Measurements from ENCODE around the gene CD44. TPM values are rescaled to one million over a fixed set of nuclear protein-coding genes. Genes with fewer than 3 reads are reported as not detected.

CD44 gene
- total and polyA plus RNA-seq, 4 experiments from 2014 or later = 390 to 809 (median 681) TPM

DNA sequence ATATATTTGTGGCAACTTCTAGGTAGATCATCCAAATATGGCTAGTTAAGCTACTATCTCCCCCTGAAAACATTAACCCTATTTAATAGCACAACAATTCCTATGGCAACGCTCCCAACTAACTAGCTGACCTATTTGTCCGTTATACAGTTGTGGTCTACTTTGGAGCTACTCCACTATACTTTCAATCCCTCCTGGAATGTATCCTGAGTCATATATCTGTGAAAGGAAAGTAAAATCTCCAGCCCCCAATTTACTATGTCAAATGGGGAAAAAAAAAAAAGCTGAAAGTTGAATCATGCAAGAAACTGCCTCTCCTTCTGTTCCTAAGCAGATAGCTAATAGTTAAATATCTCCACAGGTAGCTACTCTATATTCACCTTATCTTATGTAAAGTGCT, 128.5 kb downstream of the CD44 start:
- no peaks in the 10 kb centered on the region for H3K9me3 Mint-ChIP-seq
- ChIA-PET CTCF (ENCODE audit: partially characterized antibody) (interaction anchor here (0.7 to 1.2 kb wide), 3 partner anchors 13 to 38 kb away, joined by 3 read pairs; no protein-coding TSS in a partner anchor), POLR2A (ENCODE audit: partially characterized antibody) (interaction anchor here (2.2 kb wide), 1 partner anchor 10 kb away, joined by 7 read pairs; no protein-coding TSS in a partner anchor)
- no peak for DNase-seq
- Histone ChIP-seq H3K27ac (ENCODE audit: low read depth, low read length) (no peak overlapping the region), H3K36me3 (ENCODE audit: insufficient read depth, low read length) (no peaks in the 10 kb centered on the region), H3K4me1 (ENCODE audit: insufficient read depth, low read length) (peaks cover 8% of the 10 kb centered on the region), H3K9me3 (ENCODE audit: control insufficient read depth in 1 of 2, low read length in 2 of 2) (no peaks in the 10 kb centered on the region), H3K4me3 (ENCODE audit: low read length in 2 of 2) (no peak overlapping the region), H3K27me3 (ENCODE audit: insufficient read depth, low read length) (no peaks in the 10 kb centered on the region)
- no peak overlapping the region for H3K4me3 Mint-ChIP-seq
- H3K27ac Mint-ChIP-seq = no peak overlapping the region
- no peaks in the 10 kb centered on the region for H3K36me3 Mint-ChIP-seq
- H3K4me1 Mint-ChIP-seq = peaks cover 11 to 29% (median 21%) of the 10 kb centered on the region in 4 donors
- intact Hi-C loops (cut with micrococcal nuclease) = no loop called here
- no peaks in the 10 kb centered on the region for H3K27me3 Mint-ChIP-seq

DNA sequence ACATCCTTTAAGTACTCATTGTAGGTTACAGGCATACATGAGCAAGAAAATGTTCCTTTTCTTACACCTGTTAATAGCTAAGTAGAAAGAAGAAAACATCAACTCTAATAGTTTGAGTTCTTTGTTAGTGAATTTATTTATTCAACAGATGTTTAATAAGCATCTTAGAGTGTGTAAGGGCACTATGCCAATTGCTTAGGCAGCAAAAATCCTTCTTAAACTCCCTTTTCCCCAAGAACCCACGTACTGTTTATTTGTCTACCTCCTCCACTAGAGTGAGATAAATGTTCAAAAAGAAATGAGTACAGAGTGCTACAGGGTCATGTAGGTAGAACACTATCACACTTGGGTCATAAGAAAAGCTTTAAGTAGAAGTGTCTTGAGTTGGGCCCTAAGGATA, 131.4 kb downstream of the CD44 start:
- H3K4me3 ChIP-seq (ENCODE audit: low read length in 2 of 2) = no peak overlapping the region
- H3K9me3 ChIP-seq (ENCODE audit: control insufficient read depth in 1 of 2, low read length in 2 of 2) = no peaks in the 10 kb centered on the region
- CTCF ChIA-PET (ENCODE audit: partially characterized antibody) = no interaction called here
- H3K4me3 Mint-ChIP-seq = no peak overlapping the region
- peaks cover 19 to 54% (median 38%) of the 10 kb centered on the region in 4 donors for H3K4me1 Mint-ChIP-seq
- no peak overlapping the region for H3K27ac ChIP-seq (ENCODE audit: low read depth, low read length)
- intact Hi-C loops (cut with micrococcal nuclease) = no loop called here
- H3K36me3 ChIP-seq (ENCODE audit: insufficient read depth, low read length) = no peaks in the 10 kb centered on the region
- POLR2A ChIA-PET (ENCODE audit: partially characterized antibody) = no interaction called here
- H3K36me3 Mint-ChIP-seq = no peaks in the 10 kb centered on the region
- no peaks in the 10 kb centered on the region for H3K27me3 ChIP-seq (ENCODE audit: insufficient read depth, low read length)
- H3K4me1 ChIP-seq (ENCODE audit: insufficient read depth, low read length) = peaks cover 24% of the 10 kb centered on the region
- H3K27me3 Mint-ChIP-seq = no peaks in the 10 kb centered on the region
- DNase-seq = no peak
- H3K27ac Mint-ChIP-seq = peak overlapping the region in 2 of 7 donors; percentile 7 to 46
- H3K9me3 Mint-ChIP-seq = no peaks in the 10 kb centered on the region

DNA sequence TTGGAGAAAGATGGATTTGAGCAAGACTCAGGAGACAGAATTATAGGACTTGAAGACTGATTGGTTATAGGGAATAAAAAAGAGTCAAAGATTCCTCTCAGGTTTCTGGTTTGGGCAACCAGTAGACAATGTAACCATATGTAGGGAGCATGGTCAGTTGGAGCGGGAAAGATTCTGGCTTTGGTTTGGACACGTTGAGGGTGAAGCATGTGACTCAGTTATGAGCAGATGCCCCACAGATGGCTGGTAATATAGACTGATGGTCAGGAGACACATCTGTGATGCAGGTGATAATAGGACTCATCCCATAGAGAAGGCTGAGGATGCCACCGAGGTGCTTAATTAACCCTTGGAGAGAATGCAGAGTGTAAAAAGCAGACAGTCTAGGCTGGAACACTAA, 132.1 kb downstream of the CD44 start:
- no peaks in the 10 kb centered on the region for H3K9me3 ChIP-seq (ENCODE audit: control insufficient read depth in 1 of 2, low read length in 2 of 2)
- no peak overlapping the region for H3K4me3 ChIP-seq (ENCODE audit: low read length in 2 of 2)
- POLR2A ChIA-PET (ENCODE audit: partially characterized antibody) = no interaction called here
- Mint-ChIP-seq H3K9me3 (no peaks in the 10 kb centered on the region), H3K4me1 (peaks cover 17 to 53% (median 39%) of the 10 kb centered on the region in 4 donors), H3K36me3 (no peaks in the 10 kb centered on the region), H3K27ac (peak overlapping the region in 3 of 7 donors; percentile 3 to 46 (median 19)), H3K27me3 (no peaks in the 10 kb centered on the region), H3K4me3 (peak overlapping the region in 3 of 8 donors; percentile 4 to 36 (median 30))
- H3K36me3 ChIP-seq (ENCODE audit: insufficient read depth, low read length) = no peaks in the 10 kb centered on the region
- H3K27me3 ChIP-seq (ENCODE audit: insufficient read depth, low read length) = no peaks in the 10 kb centered on the region
- CTCF ChIA-PET (ENCODE audit: partially characterized antibody) = no interaction called here
- H3K4me1 ChIP-seq (ENCODE audit: insufficient read depth, low read length) = peaks cover 24% of the 10 kb centered on the region
- intact Hi-C loops (cut with micrococcal nuclease) = no loop called here
- H3K27ac ChIP-seq (ENCODE audit: low read depth, low read length) = no peak overlapping the region
- no peak for DNase-seq

DNA sequence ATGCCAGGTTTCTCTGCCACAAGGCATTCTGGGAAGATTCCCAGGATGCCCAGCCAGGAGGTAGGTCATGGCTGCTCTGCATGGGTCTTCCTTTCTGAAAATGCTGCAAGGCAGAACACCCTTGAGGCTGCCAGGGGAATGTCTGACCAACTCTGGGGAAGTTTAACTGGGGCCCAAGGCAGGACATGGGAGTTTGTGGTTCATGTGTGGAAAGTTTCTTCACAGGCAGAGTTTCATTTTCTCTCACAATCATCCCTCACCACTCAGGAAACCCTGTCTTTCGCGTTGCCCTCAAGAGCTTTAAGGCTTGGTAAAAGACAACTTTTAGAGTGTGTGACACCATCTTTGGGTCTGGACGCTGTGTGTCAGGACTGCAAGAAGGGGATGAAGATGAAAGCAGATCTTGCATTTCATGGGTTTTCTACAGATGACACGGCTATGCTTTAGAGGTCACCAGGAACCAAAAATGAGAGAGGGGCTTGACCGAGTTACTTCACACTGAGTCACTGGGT, 133.5 kb downstream of the CD44 start:
- no peaks in the 10 kb centered on the region for H3K9me3 ChIP-seq (ENCODE audit: control insufficient read depth in 1 of 2, low read length in 2 of 2)
- H3K27ac ChIP-seq (ENCODE audit: low read depth, low read length) = no peak overlapping the region
- Mint-ChIP-seq H3K4me3 (peak overlapping the region in 7 of 8 donors; percentile 35 to 73 (median 56)), H3K4me1 (peaks cover 19 to 53% (median 40%) of the 10 kb centered on the region in 4 donors), H3K9me3 (no peaks in the 10 kb centered on the region), H3K27me3 (no peaks in the 10 kb centered on the region), H3K36me3 (no peaks in the 10 kb centered on the region), H3K27ac (peak overlapping the region; percentile 23 to 96 (median 81))
- intact Hi-C loops (cut with micrococcal nuclease) = loop anchor here (2.0 kb wide), 1 partner anchor 16 kb away; no protein-coding TSS in a partner anchor
- H3K4me3 ChIP-seq (ENCODE audit: low read length in 2 of 2) = peak overlapping the region in 1 of 2 donors; percentile 3
- POLR2A ChIA-PET (ENCODE audit: partially characterized antibody) = interaction anchor here (1.1 to 1.6 kb wide), 3 partner anchors 19 to 107 kb away, joined by 3 to 8 read pairs (median 4); no protein-coding TSS in a partner anchor
- no peaks in the 10 kb centered on the region for H3K27me3 ChIP-seq (ENCODE audit: insufficient read depth, low read length)
- H3K4me1 ChIP-seq (ENCODE audit: insufficient read depth, low read length) = peaks cover 30% of the 10 kb centered on the region
- DNase-seq = peak; percentile 25 to 68 (median 30)
- CTCF ChIA-PET (ENCODE audit: partially characterized antibody) = interaction anchor here (1.2 to 1.3 kb wide), 2 partner anchors 27 to 36 kb away, joined by 3 read pairs; no protein-coding TSS in a partner anchor
- no peaks in the 10 kb centered on the region for H3K36me3 ChIP-seq (ENCODE audit: insufficient read depth, low read length)

DNA sequence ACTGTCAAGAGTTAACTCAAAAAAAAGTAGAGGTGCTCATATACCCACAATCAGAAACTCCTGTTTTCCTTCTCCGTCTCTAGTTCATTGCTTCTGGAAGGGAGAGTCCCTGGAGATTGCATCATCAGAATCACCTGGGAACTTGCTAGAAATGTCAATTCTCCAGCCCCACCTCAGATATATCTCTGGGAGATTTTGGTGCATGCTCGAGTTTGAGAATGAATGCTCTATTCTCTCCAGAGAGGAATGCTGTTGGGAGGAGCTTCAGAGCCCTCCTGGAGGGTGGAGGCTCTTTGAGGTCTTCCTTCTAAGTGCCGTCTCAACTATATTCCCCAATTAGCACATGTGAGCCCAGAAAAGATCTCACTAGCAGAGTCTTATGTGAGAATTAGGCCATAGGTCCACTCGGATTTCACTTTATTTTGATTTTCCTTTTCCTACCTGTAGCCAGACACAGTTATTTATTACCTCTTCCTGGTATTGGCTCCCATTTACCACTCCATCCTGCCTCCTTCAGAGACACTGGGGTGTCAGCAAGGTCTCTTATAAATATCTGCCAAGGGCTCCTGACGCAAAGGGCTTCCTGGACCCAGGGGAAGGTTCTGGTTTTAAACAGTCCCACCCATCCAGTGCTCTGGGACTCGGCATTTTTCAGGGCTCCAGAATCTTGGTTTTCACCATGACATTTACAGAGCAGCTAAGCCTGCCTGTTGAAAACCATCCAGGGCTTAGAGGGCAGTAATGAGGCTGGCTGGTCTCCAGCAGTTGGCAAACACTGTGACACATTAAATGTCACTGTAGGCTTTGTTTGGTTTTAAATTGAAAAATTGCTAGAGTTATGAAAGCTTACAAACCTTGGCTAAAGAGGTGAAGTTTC, 136.2 kb downstream of the CD44 start:
- Mint-ChIP-seq H3K36me3 (no peaks in the 10 kb centered on the region), H3K27ac (peak overlapping the region in 3 of 7 donors; percentile 9 to 73 (median 22)), H3K4me3 (no peak overlapping the region), H3K27me3 (no peaks in the 10 kb centered on the region), H3K4me1 (peaks cover 19 to 53% (median 40%) of the 10 kb centered on the region in 4 donors), H3K9me3 (no peaks in the 10 kb centered on the region)
- H3K4me3 ChIP-seq (ENCODE audit: low read length in 2 of 2) = no peak overlapping the region
- DNase-seq = no peak
- peaks cover 30% of the 10 kb centered on the region for H3K4me1 ChIP-seq (ENCODE audit: insufficient read depth, low read length)
- ChIA-PET POLR2A (ENCODE audit: partially characterized antibody) (interaction anchor here (1.2 kb wide), 1 partner anchor 28 kb away, joined by 4 read pairs; no protein-coding TSS in a partner anchor), CTCF (ENCODE audit: partially characterized antibody) (interaction anchor here (1.5 to 3.4 kb wide), 2 partner anchors 9 to 31 kb away, joined by 3 to 13 read pairs; no protein-coding TSS in a partner anchor)
- intact Hi-C loops (cut with micrococcal nuclease) = no loop called here
- H3K27me3 ChIP-seq (ENCODE audit: insufficient read depth, low read length) = no peaks in the 10 kb centered on the region
- no peaks in the 10 kb centered on the region for H3K36me3 ChIP-seq (ENCODE audit: insufficient read depth, low read length)
- no peak overlapping the region for H3K27ac ChIP-seq (ENCODE audit: low read depth, low read length)
- H3K9me3 ChIP-seq (ENCODE audit: control insufficient read depth in 1 of 2, low read length in 2 of 2) = no peaks in the 10 kb centered on the region

DNA sequence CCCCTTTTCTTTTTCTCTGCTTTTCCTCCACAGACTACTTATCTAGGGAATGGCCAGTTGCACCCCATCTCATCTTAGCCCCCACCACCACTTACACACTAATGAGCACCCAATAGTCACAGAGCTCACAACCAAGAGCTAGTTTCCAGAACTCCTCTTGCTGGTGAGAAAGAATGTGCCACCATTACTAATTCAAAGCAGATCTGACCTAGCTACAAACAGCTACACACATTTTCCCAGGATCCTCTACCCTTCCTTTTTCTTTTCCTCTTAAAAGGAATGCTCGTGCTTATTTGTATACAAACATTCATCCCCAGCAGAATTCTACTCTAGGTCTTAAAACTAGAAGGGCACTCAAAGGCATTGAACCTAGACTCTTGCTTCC, 136.8 kb downstream of the CD44 start:
- no peaks in the 10 kb centered on the region for H3K9me3 ChIP-seq (ENCODE audit: control insufficient read depth in 1 of 2, low read length in 2 of 2)
- H3K36me3 ChIP-seq (ENCODE audit: insufficient read depth, low read length) = no peaks in the 10 kb centered on the region
- CTCF ChIA-PET (ENCODE audit: partially characterized antibody) = interaction anchor here (1.5 to 3.4 kb wide), 2 partner anchors 9 to 30 kb away, joined by 3 to 13 read pairs; no protein-coding TSS in a partner anchor
- no peaks in the 10 kb centered on the region for H3K9me3 Mint-ChIP-seq
- H3K4me1 ChIP-seq (ENCODE audit: insufficient read depth, low read length) = peaks cover 30% of the 10 kb centered on the region
- H3K4me3 Mint-ChIP-seq = no peak overlapping the region
- no peaks in the 10 kb centered on the region for H3K27me3 ChIP-seq (ENCODE audit: insufficient read depth, low read length)
- H3K27me3 Mint-ChIP-seq = no peaks in the 10 kb centered on the region
- intact Hi-C loops (cut with micrococcal nuclease) = no loop called here
- H3K36me3 Mint-ChIP-seq = no peaks in the 10 kb centered on the region
- peaks cover 18 to 53% (median 39%) of the 10 kb centered on the region in 4 donors for H3K4me1 Mint-ChIP-seq
- DNase-seq = no peak
- no peak overlapping the region for H3K27ac ChIP-seq (ENCODE audit: low read depth, low read length)
- POLR2A ChIA-PET (ENCODE audit: partially characterized antibody) = interaction anchor here (1.2 kb wide), 1 partner anchor 28 kb away, joined by 4 read pairs; no protein-coding TSS in a partner anchor
- H3K4me3 ChIP-seq (ENCODE audit: low read length in 2 of 2) = no peak overlapping the region
- H3K27ac Mint-ChIP-seq = peak overlapping the region in 6 of 7 donors; percentile 4 to 73 (median 32)

Measured in CD4-positive, alpha-beta memory T cell (primary cell).